Middle frontal gyrus (tissue), 1 donor: ENCODE measurements around the gene FAM3D.

Source experiments
- DNase-seq: peaks from one replicate; pipeline ENCODE4 v3.0.0-alpha.2; 2015; ENCODE audit warnings: low spot score; ENCODE audit errors: extremely low spot score

The FAM3D gene

GRCh38 chr3:58627941-58628340, 38.6 kb downstream of the FAM3D start:
- no peak for DNase-seq

- no peak for DNase-seq
These were observed 39.0 kb downstream of the FAM3D start for GRCh38 chr3:58627570-58627885.

- no peak for DNase-seq
These were observed 39.6 kb downstream of the FAM3D start for GRCh38 chr3:58626841-58627569.

GRCh38 chr3:58625196-58625824, 41.3 kb downstream of the FAM3D start:
- DNase-seq: no peak

- DNase-seq: no peak
These were observed 42.0 kb downstream of the FAM3D start for GRCh38 chr3:58624550-58624949.

GRCh38 chr3:58623961-58624360, 42.6 kb downstream of the FAM3D start:
- DNase-seq: no peak

GRCh38 chr3:58623478-58623877, 43.1 kb downstream of the FAM3D start:
- no peak for DNase-seq

GRCh38 chr3:58622892-58623291, 43.7 kb downstream of the FAM3D start:
- no peak for DNase-seq

GRCh38 chr3:58622436-58622835, 44.1 kb downstream of the FAM3D start:
- DNase-seq: no peak

- DNase-seq: no peak
These were observed 45.3 kb downstream of the FAM3D start for GRCh38 chr3:58621086-58621830.

- DNase-seq: no peak
These were observed 46.2 kb downstream of the FAM3D start for GRCh38 chr3:58620421-58620820.

GRCh38 chr3:58617338-58617761, 49.2 kb downstream of the FAM3D start:
- no peak for DNase-seq

GRCh38 chr3:58613236-58614132, 53.1 kb downstream of the FAM3D start:
- no peak for DNase-seq

- DNase-seq: no peak
These were observed 53.7 kb downstream of the FAM3D start for GRCh38 chr3:58612830-58613229.

GRCh38 chr3:58609990-58610389, 56.6 kb downstream of the FAM3D start:
- no peak for DNase-seq

GRCh38 chr3:58608648-58609047, 57.9 kb downstream of the FAM3D start:
- DNase-seq: no peak

GRCh38 chr3:58607816-58608215, 58.8 kb downstream of the FAM3D start:
- DNase-seq: no peak

- no peak for DNase-seq
These were observed 59.9 kb downstream of the FAM3D start for GRCh38 chr3:58606693-58607092.

- DNase-seq: no peak
These were observed 62.5 kb downstream of the FAM3D start for GRCh38 chr3:58604031-58604430.

GRCh38 chr3:58603606-58604005, 63.0 kb downstream of the FAM3D start:
- no peak for DNase-seq

- no peak for DNase-seq
These were observed 68.7 kb downstream of the FAM3D start for GRCh38 chr3:58597770-58598310.
